Astrocyte of the cerebellum (primary cell): Measurements from ENCODE around the gene RABEP2.

Experiments used
- DNase-seq: peaks from one replicate; pipeline ENCODE4 v3.0.0-alpha.2; 2011; ENCODE audit warnings: low read depth
- H3K4me3 ChIP-seq: 2 replicates; pipeline ENCODE4 v1.5.1; 2011; ENCODE audit warnings: mild to moderate bottlenecking, low read depth, low read length, moderate library complexity
- in situ Hi-C: cut with HindIII; loops from 2 replicates; pipeline ENCODE4 v1.10.0; 2017; ENCODE audit warnings: low sequenced_read_pairs
- TF ChIP-seq, protein P1 (sequence below): IDR thresholded peaks from 2 replicates; pipeline ENCODE4 v1.5.1; 2012; ENCODE audit warnings: low read length, low read depth, moderate library complexity, mild to moderate bottlenecking; ENCODE audit errors: missing control alignments

RABEP2 gene

GRCh38 chr16:28904828-28905227, 20.2 kb downstream of the RABEP2 start:
- TF ChIP-seq, protein P1, sequence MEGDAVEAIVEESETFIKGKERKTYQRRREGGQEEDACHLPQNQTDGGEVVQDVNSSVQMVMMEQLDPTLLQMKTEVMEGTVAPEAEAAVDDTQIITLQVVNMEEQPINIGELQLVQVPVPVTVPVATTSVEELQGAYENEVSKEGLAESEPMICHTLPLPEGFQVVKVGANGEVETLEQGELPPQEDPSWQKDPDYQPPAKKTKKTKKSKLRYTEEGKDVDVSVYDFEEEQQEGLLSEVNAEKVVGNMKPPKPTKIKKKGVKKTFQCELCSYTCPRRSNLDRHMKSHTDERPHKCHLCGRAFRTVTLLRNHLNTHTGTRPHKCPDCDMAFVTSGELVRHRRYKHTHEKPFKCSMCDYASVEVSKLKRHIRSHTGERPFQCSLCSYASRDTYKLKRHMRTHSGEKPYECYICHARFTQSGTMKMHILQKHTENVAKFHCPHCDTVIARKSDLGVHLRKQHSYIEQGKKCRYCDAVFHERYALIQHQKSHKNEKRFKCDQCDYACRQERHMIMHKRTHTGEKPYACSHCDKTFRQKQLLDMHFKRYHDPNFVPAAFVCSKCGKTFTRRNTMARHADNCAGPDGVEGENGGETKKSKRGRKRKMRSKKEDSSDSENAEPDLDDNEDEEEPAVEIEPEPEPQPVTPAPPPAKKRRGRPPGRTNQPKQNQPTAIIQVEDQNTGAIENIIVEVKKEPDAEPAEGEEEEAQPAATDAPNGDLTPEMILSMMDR = no peak
- DNase-seq = no peak
- in situ Hi-C loops = no loop called here

DNA sequence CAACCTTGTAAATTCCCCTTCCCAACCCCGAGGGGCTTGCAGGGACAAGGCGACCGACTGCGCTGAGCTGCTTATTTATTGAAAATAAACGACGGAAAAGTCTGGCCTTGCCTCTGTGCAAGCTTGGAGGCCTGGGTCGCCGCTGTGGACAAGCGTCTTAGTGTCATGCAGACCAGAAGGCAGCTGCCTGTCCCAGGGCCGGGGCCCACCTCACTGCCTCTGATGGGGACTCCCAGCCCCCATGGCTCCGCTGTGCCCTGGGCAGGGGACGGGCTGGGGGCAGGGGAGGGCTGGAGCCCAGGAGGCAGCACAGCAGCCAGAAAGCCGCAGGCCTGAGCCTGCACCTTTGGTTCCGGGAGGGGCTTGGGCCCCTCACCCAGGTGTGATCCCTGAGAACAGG, 20.7 kb downstream of the RABEP2 start:
- TF ChIP-seq, protein P1 = no peak
- in situ Hi-C loops = no loop called here
- DNase-seq = no peak
- no peak overlapping the region for H3K4me3 ChIP-seq

More at GRCh38 chr16:28904828-28905227, 20.2 kb downstream of the RABEP2 start:
- no peak overlapping the region for H3K4me3 ChIP-seq

- in situ Hi-C loops = no loop called here
- no peak overlapping the region for H3K4me3 ChIP-seq
- no peak for DNase-seq
- TF ChIP-seq, protein P1 = no peak
Measured at GRCh38 chr16:28903344-28904042, 21.5 kb downstream of the RABEP2 start.

DNA sequence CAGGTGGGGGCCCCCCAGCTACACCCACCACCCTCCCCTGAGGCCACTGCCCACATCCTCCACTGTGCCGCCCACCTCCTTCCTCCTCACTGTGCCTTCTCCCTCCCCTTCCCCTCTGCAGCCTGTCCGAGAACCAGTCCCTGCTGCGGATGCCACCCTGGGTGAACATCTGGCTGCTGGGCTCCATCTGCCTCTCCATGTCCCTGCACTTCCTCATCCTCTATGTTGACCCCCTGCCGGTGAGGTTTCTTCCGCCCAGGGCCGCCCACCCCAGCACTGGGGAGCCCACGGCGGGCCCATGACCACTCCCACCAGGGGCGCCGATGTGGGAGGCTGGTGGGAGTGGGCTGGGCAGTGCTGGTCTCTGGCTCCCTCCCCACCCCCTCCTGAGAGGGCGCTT, 22.1 kb downstream of the RABEP2 start:
- TF ChIP-seq, protein P1 = no peak
- DNase-seq = no peak
- no peak overlapping the region for H3K4me3 ChIP-seq
- in situ Hi-C loops = no loop called here

DNA sequence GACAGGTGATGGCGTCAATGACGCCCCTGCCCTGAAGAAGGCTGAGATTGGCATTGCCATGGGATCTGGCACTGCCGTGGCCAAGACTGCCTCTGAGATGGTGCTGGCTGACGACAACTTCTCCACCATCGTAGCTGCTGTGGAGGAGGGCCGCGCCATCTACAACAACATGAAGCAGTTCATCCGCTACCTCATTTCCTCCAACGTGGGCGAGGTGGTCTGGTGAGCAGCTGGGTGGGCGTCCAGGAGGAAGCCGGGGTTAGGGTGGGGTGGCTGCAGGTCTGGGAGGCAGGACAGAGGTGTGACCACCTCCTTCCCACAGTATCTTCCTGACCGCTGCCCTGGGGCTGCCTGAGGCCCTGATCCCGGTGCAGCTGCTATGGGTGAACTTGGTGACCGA, 23.2 kb downstream of the RABEP2 start:
- no peak for DNase-seq
- in situ Hi-C loops = no loop called here
- TF ChIP-seq, protein P1 = no peak
- no peak overlapping the region for H3K4me3 ChIP-seq

- in situ Hi-C loops = no loop called here
- no peak for DNase-seq
- TF ChIP-seq, protein P1 = no peak
- no peak overlapping the region for H3K4me3 ChIP-seq
Measured at GRCh38 chr16:28900601-28901000, 24.4 kb downstream of the RABEP2 start.
